Stimulated activated CD4-positive, alpha-beta T cell treated with anti-CD3 and anti-CD28 coated beads, Interleukin-1b, Interleukin-23, amount 100 ng/mL, for 1 hour (primary cell): ENCODE measurements around the gene SYCE3.
"Not testable (repeated sequence)": the region's sequence is repeated elsewhere in the genome, so short reads cannot be mapped to it uniquely, and the experiment has no call there.

Experiments
- DNase-seq, 2 donors: peaks; one replicate each; pipeline ENCODE4 v3.0.0-alpha.2; 2020; ENCODE audit warnings: low read depth in 2 of 2

Gene SYCE3

DNA sequence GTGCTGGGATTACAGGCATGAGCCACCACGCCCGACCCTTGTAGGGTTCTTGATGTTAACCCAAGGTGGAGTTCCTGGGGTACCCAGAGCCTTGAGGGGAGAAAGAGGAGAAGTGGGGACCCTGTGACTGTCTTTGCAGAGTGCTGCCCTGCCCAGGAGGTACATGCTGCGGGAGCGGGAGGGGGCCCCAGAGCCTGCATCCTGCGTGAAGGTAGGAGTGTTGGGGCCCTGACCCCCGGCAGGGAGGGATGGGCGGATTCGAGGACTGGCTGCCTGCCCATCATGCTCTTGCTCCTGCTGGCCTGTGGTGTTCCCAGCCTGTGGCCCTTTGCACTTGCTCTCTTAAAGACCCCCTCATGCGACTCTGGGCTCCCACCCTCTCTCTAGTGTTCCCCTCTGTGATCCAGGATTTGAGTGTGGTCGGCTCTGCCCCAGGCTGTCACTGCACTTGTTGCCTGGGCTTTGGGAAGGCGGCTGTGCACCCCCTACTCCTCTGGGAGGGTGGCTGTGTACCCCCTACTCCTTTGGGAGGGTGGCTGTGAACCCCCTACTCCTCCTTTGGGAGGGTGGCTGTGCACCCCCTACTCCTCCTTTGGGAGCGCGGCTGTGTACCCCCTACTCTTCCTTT lies 41.8 kb downstream of the SYCE3 start:
- no peak for DNase-seq

DNA sequence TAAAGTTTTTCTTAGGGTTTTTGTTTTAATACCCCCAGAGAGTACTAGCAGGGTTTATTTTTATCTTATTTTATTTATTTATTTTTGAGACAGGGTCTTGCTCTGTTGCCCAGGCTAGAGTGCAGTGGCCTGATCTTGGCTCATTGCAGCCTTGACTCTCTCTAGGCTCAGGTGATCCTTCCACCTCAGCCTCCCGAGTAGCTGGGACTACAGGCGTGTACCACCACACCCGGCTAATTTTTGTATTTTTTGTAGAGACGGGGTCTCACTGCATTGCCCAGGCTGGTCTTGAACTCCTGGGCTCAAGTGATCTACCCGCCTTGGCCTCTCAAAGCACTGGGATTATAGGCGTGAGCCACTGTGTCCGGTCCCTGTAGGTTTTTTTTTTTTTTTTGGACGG lies 42.5 kb downstream of the SYCE3 start:
- DNase-seq = not testable (repeated sequence)

DNA sequence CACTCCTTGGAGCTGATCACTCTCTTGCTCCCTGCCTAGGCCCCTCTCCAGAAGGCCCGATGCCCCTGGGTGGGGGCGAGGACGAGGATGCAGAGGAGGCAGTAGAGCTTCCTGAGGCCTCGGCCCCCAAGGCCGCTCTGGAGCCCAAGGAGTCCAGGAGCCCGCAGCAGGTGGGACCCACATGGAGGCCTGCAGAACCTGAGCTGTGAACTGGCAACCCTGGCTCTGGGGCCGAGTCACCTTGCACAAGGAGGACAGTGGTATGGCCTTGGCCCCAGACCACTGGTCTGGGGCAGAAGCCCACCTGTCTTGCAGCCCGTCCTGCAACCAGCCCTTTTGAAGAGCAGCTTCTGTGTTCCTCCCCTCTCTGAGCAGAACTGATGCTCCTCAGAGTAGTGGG lies 43.6 kb downstream of the SYCE3 start:
- DNase-seq = no peak

DNA sequence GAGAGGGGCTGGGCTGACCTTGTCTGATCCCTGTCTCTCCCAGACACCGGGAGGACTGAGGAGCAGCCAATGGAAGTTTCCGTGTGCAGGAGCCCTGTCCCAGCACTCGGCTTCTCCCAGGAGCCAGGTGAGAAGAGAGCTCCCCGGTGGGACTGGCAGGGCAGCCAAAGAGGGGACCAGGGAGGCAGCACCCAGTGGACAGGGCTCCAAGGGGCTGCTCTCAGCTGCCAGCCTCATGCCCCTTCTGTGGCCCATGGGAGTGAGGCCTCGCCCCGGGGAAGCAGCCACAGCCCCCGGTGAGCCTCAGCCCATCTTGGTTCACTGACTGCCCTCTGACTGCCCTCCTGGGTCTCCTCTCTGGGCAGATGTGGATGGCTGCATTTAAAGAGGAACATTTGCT lies 44.1 kb downstream of the SYCE3 start:
- DNase-seq = no peak

DNA sequence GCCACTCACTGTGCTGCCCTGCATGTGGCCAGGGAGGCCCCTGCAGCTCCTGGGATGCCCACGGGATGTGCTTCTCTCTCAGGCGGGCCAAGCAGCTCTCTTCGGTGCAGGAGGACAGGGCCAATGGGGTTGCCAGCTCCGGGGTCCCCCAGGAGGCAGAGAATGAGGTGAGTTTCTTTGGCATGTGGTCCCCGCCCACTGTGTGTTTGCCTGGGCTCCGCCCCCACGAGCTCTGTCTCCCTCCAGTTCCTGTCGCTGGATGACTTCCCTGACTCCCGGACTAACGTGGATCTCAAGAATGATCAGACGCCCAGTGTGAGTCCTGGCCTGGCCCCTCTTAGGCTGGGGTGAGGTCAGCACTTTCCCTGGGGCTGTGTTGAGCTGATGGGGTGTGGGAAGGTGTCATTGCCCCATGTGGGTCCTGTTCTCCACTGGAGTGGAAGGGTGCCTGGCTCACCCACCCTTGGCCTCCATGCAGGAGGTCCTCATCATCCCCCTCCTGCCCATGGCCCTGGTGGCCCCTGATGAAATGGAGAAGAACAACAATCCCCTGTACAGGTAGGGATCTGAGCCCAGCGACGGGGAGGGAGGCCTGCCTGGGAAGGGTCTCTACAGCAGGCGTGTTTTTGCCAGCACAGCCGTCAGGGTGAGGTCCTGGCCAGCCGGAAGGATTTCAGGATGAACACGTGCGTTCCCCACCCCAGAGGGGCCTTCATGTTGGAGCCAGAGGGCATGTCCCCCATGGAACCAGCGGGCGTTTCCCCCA lies 45.0 kb downstream of the SYCE3 start:
- no peak for DNase-seq

DNA sequence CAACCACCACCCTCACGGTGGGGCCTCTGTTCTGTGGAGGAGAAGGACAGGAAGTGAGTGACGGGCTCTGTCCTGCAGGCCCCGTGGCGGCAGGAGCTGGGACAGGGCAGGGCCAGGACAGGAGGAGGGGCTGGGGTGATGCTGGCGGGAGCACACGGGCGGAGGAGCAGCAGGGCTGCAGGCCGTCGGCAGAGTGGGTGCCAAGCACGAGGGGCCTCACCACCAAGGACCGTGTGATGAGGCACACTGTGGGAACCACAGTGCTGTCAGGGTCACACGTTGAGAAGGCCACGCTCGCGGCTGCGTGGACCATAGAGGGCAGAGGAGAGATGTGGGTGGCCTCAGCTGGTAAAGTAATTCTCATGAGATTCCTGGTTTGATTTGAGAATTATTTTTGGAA lies 45.8 kb downstream of the SYCE3 start:
- no peak for DNase-seq

DNA sequence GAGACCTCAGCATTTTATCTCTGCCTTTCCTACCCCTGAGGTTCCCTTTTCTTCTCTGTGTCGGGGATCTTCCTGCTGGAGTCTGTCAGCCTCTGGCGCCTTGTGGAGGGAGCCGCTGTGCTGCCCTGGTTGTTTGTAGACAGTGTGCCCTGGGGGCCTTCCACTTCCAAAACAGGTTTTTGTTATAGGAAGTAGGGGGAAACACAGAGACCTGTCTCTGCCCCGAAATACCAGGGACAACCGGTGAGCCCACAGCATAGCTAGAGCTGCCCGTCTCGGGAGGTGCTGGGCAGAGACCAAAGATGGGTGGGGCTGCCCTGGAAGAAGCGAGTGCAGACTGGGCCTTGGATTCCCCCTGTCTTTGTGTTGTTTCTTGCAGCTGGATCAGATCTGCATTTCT lies 46.7 kb downstream of the SYCE3 start:
- DNase-seq = no peak

DNA sequence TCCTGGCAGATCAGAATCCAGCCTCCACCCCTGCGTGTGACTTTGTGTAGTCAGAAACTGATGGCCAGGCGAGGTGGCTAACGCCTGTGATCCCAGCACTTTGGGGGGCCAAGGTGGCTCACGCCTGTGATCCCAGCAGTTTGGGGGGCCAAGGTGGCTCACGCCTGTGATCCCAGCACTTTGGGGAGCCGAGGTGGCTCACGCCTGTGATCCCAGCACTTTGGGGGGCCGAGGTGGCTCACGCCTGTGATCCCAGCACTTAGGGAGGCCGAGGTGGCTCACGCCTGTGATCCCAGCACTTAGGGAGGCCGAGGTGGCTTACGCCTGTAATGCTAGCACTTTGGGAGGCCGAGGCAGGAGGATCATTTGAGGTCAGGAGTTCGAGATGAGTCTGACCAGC lies 49.5 kb downstream of the SYCE3 start:
- no peak for DNase-seq

DNA sequence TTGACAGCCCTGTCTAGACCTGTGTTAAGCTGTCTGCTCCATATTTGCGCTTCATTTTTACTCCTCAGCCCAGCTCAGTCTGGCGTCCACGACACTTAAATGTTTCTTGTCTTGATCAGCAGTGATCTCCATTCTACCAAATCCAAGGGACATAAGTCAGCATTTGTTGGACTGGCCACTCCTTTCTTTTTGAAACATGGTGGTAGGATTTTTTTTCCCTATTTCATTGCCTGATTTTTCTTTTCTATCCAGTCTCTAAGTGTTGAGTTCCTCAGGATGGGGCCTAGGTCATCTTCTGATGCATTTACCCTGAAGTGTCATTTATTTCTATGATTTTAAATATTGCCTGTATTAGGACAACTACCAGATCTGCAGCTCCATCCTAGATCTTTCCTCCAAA lies 53.8 kb downstream of the SYCE3 start:
- DNase-seq = no peak

DNA sequence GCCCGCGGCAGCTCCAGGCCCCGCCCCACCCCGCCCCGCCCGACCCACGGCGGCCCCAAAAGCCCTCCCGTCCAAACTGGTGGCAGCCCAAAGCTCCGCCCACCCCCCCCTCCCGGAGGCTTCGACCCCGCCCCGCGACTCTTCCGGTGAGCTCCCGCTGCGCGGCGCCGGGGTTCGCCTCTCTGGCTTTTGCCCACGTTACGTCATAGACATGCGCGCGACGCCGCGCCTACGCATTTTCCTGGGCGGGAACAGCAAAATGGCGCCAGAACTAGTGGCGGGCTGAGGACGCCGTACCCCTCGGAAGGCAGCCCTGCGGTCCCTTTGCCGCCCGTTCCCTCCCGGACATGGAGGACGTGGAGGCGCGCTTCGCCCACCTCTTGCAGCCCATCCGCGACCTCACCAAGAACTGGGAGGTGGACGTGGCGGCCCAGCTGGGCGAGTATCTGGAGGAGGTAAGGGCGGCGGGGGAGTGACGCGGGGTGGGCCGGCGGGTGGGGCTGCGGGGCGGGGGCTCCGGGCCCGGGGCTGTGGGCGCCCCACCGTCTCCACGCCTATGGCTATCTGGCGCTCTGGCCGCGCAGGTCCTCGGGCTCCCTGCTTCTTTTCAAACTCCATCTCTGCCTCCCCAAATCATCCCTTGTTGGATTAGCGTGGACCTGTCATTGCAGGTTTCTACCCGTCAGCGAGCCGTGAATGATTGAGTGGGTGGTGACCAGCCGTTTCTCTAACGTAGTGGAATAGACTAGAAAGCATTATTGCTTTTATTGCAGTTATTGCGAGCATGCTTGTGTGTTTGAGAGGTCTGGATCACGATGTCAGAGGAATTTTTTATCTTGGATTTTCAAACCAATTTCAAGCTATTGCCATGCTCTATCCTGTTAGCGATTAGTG lies 54.5 kb downstream of the SYCE3 start, which contains the start of gene NCAPH2:
Gene NCAPH2 (plus strand): TSS at position 234 of the 894 bp plus-strand sequence. CDS start 114 bp downstream, at position 348.
- DNase-seq = peak; percentile 95

DNA sequence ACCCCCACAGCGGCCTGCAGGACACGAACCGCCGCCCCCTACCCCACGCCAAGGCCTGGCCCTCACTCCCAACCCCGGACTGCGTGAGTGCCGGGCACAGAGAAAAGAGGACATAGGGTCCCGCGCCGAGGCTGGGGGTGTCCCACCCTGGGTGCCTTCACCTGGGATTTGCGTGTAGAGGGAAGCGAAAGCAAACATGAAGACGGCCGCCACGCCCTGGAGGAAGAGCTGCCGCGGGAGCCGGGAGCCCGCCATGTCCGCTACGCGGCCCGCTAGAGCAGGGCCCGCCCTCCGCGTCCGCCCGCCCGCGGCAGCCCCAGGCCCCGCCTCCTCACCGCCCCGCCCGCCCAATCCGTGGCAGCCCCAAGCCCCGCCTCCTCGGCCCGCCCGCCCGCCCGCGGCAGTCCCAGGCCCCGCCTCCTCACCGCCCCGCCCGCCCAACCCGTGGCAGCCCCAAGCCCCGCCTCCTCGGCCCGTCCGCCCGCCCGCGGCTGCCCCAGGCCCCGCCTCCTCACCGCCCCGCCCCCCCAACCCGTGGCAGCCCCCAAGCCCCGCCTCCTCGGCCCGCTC lies 55.2 kb downstream of the SYCE3 start, which contains the start of gene LMF2:
Gene LMF2 (minus strand): TSS at position 282 of the 570 bp plus-strand sequence. CDS start 27 bp downstream, at position 255.
- DNase-seq = peak; percentile 92 to 93

DNA sequence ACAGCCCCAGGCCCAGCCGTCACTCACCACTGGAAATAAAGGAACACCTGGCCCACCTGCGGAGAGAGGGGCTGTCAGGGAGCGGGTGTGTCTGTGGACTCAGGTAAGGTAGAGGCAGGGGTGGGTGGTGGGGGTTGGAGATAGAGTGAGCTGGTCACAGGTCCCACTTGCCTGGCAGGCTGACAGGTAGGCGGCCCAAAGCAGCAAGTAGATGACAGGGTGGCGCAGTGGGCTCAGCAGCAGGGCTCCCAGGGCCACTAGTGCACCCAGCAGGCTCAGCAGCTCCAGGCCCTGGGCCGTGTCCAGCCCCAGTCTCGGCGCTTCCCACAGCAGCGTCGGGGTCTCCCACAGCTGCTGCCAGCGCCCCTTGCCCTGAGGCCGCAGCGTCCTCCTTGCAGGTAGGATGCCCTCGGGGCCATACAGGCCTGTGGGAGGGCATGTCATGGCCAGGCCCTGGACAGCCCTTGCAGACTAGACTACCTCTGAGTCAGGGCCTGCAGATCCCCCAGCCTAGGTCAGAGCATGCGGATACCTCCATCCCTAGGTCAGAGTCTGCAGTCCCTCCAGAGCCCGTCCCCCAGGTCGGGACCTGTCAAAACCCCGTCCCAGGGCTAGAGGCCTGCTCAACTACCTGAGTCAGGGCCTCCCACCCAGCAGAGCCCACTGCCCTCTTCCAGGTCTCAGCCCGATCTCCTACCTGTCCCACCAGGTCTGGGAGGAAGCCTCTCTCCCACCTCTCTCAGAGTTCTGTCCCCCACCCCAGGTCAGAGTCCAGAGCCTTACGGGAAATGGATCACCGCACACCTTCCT lies 55.9 kb downstream of the SYCE3 start:
- DNase-seq = no peak

DNA sequence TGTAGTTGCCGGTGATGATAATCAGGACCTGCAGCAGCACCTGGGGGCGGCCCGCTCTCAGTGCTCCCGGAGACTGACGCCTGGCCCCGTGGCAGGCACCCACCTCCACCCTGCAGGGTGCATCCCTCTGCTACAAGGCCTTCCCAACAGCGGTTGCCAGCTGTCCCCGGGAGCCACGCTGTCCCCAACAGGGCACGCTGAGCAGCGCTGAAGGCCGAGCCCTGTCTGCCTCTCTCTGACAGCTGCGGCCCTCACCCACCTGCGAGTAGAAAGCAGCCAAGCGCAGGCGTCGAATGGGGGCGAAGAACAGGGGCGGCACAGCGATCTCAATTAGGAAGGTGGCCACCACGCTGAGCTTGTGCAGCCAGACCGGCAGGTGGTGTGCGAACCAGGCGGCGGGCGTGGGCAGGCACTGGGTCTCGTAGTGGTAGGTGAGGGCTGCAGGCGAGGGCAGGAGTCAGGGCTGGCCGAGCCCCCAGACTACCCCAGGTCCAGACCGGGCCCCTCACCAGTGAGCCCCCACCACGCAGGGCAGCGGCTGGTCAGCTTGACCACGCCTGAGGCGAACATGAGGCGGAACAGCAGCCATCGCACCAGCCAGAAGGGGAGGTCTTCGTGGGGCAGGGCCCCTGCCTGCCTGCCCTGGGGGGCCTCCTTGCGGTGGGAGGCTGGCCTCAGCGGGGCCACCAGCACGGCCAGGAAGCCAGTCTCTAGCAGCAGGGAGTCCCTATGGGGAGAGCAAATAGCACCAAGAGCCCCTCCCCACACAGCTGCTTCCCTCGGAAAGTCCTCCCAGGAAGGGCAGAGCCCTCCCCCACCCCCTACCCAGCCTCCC lies 56.7 kb downstream of the SYCE3 start:
- no peak for DNase-seq

DNA sequence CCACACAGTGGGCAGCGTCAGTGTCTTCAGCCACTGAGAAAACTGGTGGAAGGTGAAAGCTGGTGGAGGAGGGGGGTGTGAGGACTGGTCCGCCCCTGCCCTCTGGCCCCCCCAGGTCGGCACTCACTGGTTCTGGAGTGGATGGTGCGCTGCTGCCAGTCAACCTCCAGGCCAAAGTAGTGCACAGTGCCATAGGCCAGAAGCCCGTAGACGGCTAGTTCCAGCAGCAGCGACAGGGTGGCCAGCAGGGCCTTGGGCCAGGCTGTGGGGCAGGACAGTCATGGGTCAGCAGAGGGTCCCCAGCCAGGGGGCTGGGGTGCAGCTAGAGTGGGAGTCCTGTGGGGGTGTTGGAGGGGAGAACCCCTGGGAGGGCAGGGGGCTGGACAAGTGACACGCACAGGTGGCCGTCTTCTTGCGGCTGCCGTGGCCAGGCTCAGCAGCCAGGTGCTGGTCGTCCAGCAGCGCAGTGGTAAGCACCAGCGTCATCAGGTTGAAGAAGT lies 57.4 kb downstream of the SYCE3 start:
- no peak for DNase-seq

DNA sequence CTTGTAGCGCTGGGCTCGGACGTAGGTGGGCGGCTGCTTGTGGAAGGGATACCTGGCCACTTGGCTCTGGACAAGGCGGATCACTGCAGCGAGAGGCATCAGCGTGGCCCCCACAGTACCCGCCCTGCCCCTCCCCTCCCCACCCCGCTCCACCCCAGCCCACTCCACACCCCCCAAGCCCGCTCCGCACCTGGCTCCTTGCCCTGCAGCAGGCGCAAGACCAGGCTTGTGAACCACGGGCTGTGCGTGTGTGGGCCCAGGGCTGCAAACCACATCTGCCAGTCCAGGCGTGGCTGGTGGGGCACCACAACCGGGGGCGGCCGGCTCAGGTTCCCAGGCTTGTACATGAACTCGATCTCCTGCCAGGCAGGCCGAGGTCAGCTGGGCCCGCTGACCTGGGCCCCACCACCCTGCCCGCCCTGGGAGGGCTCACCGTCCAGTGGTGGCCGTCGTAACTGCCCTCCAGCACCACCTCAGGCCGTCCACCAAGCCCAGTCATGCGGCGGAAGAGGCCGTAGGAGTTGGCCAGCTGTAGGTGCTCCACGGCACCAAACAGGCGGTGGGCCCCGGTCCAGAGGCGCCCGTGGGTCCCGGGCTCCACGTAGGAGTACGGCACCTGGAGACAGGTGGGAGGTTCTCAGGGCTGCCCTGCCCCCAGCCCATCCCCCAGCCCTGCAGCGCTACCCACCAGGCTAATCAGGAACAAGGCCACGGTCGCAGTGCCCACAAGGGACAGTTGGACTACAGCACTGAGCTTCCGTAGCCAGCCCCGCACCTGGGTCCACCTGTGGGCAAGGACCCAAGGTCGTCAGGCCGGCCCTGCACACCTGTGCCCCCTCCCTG lies 58.1 kb downstream of the SYCE3 start:
- no peak for DNase-seq

DNA sequence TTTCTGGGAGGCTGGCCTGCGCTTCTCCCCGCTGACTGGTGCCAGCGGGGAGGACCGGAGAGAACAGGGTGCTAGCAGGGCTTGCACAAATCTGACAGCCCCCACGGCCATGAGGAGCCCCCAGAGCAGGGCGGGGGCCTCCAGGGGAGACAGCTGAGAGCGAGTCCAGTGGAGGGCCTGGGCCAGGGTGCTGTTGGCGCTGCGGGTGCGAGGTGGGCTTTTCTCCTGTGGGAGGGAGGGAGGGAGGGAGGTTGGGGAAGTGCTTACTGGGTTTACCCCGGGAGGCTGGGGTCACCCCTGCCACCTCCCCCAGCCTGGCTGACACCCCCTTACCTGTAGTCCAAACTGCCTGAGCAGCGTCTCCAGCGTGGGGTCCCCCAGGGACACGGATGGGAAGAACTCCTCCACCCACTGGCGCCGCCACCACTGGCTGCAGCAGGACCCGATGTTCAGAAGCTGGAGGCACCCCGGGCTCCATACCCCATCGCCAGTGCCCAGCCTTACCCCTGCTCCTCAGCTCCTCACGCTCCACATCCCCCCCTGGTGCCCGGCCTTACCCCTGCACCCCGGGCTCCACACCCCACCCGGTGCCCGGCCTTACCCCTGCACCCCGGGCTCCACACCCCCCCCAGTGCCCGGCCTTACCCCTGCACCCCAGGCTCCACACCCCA lies 59.1 kb downstream of the SYCE3 start:
- no peak for DNase-seq

DNA sequence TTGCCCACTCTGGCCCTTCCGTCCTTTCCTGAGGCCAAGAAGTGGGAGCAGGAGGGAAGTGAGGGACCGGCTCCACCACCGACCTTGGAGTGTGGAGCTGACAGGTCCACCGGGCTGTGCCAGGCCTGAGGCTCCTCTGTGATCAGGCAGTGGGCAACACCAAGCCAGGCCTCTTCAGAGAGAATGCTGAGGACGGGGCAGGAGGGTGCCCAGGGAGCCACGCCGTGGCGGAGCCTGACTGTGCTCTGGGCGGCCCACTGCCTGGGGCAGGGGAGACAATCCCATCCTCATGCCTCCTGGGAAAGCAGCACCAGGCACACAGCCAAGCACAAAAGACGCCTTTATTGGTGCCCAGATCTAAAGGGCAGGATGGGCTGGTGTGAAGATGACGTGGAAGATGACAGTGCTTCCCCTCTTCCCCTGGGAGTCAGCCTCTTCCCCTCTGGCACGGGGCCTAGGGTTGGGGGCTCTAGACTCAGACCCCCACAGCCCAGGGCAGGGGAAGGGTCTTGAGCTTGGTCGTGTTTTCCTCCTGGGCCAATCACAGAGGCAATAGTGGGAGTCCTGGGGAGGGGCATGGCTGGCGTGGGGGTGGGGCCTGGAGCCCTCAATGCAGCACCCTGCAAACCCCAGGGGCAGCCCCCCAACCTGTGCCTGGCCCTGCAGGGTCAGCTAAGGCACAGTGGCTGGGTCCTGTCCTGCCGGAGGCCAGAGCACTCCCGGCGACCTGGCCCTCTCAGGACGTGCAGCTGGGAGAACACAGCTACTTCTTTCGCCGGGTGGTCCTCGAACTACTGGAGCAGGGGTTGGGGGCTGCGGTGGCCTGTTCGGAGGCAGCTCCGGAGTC lies 59.9 kb downstream of the SYCE3 start:
- DNase-seq = no peak

DNA sequence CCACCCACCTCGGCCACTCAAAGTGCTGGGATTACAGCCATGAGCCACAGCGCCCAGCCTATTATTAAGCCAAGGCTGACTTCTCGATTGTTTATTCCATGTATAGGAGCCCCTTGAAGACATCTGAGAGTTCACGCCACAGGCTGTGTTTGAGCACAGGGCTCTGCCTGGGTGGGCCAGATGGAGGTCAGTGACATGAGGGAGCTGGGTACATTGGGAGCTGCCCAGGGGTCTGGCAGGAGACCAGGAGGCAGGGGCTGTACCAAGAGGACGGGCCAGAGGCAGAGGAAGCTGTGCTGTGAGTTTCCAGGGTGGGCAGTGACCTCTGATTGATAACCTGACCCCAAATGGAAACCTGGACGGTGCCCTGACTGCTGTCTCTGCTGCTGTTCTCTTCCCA lies 60.6 kb downstream of the SYCE3 start:
- no peak for DNase-seq
